ENCODE results near the gene ECE1. TPM values are rescaled to one million over a fixed set of nuclear protein-coding genes. Genes with fewer than 3 reads are reported as not detected.

ECE1 gene
- total and polyA plus RNA-seq, 2 of the 8 experiments (the other 6 are each of a cell fraction or from before 2014, with no cell fraction given): 21.4 to 36.8 TPM

- TF ChIP-seq CHD7 (IDR thresholded peaks at IDR 0.05; ENCODE audit: insufficient replicate concordance, low read length) (no peak), YY1 (IDR thresholded peaks at IDR 0.05; ENCODE audit: low read depth, low read length) (no peak), CEBPB (IDR thresholded peaks at IDR 0.05; ENCODE audit: low read depth, low read length) (no peak), NANOG (IDR thresholded peaks at IDR 0.05; ENCODE audit: insufficient read depth, low read depth, low read length, poor library complexity, severe bottlenecking) (no peak), RFX5 (IDR thresholded peaks at IDR 0.05; ENCODE audit: borderline replicate concordance, low read depth, low read length) (no peak), CBX8 (IDR thresholded peaks at IDR 0.05; ENCODE audit: borderline replicate concordance, low read depth, low read length) (no peak), RBBP5 (IDR thresholded peaks at IDR 0.05; ENCODE audit: borderline replicate concordance, low read depth, low read length) (no peak), KDM4A (IDR thresholded peaks at IDR 0.05; ENCODE audit: low read depth, low read length, severe bottlenecking) (no peak), EZH2 (IDR thresholded peaks at IDR 0.05; ENCODE audit: low read depth, low read length, severe bottlenecking) (no peak)
Observed at GRCh38 chr1:21264898-21265297, 25.4 kb downstream of the ECE1 start (continued).
